Measurements from ENCODE around the gene MSI2.

GRCh38 chr17:57629470-57629869 lies 373.1 kb downstream of the MSI2 start:
- no peak for TF ChIP-seq POLR2A (IDR thresholded peaks at IDR 0.05)
- no peak for TF ChIP-seq CTCF (IDR thresholded peaks at IDR 0.05)

Measured in gastroesophageal sphincter (tissue), 3 donors.